ENCODE data around the gene KLHL13. TPM values are rescaled to one million over a fixed set of nuclear protein-coding genes. Genes with fewer than 3 reads are reported as not detected.

The KLHL13 gene
- total RNA-seq, 1 experiment from 2014 or later: 0.82 TPM

- DNase-seq (ENCODE audit: low read depth, low spot score) (no peak), ATAC-seq (no peak)
- Histone ChIP-seq H3K27ac (ENCODE audit: low read length) (no peak overlapping the region), H3K36me3 (ENCODE audit: control insufficient read depth, insufficient read depth, low read length) (no peaks in the 10 kb centered on the region), H3K9me3 (ENCODE audit: control insufficient read depth, insufficient read depth, low read depth, low read length) (no peaks in the 10 kb centered on the region), H3K4me1 (ENCODE audit: control insufficient read depth, insufficient read depth, low read length) (no peaks in the 10 kb centered on the region), H3K27me3 (ENCODE audit: control insufficient read depth, insufficient read depth, low read length) (no peaks in the 10 kb centered on the region), H3K4me3 (ENCODE audit: low read depth in 2 of 2, low read length in 2 of 2) (no peak overlapping the region)
- BruUV-seq (replicated peaks): no TSS peak
- ChIA-PET POLR2A (no interaction called here), CTCF (no interaction called here)
- in situ Hi-C loops (cut with HindIII; ENCODE audit: low pct_unique_long_range_greater_than_20kb, low sequenced_read_pairs) (no loop called here), intact Hi-C loops (cut with micrococcal nuclease; ENCODE audit: unreplicated experiment) (no loop called here)
- TF ChIP-seq REST (IDR thresholded peaks at IDR 0.05; ENCODE audit: insufficient read depth in 1 of 2, low read depth in 2 of 2, low read length in 1 of 2) (no peak), POLR2AphosphoS5 (IDR thresholded peaks at IDR 0.05; ENCODE audit: low read depth, low read length) (no peak), SIN3A (IDR thresholded peaks at IDR 0.05; ENCODE audit: borderline replicate concordance, insufficient read depth, low read depth, low read length) (no peak), TCF7L2 (IDR thresholded peaks at IDR 0.05; ENCODE audit: low read depth, low read length) (no peak), CTCF (IDR thresholded peaks at IDR 0.05) (no peak)
These were observed 42.4 kb downstream of the KLHL13 start for GRCh38 chrX:118074196-118074595.

GRCh38 chrX:118066867-118067515 is 49.6 kb downstream of the KLHL13 start:
- POLR2A ChIA-PET: no interaction called here
- TF ChIP-seq REST (IDR thresholded peaks at IDR 0.05; ENCODE audit: insufficient read depth in 1 of 2, low read depth in 2 of 2, low read length in 1 of 2) (no peak), CTCF (IDR thresholded peaks at IDR 0.05) (no peak), TCF7L2 (IDR thresholded peaks at IDR 0.05; ENCODE audit: low read depth, low read length) (no peak), SIN3A (IDR thresholded peaks at IDR 0.05; ENCODE audit: borderline replicate concordance, insufficient read depth, low read depth, low read length) (no peak), POLR2AphosphoS5 (IDR thresholded peaks at IDR 0.05; ENCODE audit: low read depth, low read length) (no peak)
- ATAC-seq (no peak; the same call in 1 of the 2 replicates), DNase-seq (ENCODE audit: low read depth, low spot score) (no peak)
- Histone ChIP-seq H3K27ac (ENCODE audit: low read length) (no peak overlapping the region), H3K4me1 (ENCODE audit: control insufficient read depth, insufficient read depth, low read length) (no peaks in the 10 kb centered on the region), H3K4me3 (ENCODE audit: low read depth in 2 of 2, low read length in 2 of 2) (no peak overlapping the region), H3K27me3 (ENCODE audit: control insufficient read depth, insufficient read depth, low read length) (no peaks in the 10 kb centered on the region), H3K36me3 (ENCODE audit: control insufficient read depth, insufficient read depth, low read length) (no peaks in the 10 kb centered on the region), H3K9me3 (ENCODE audit: control insufficient read depth, insufficient read depth, low read depth, low read length) (no peaks in the 10 kb centered on the region)
- intact Hi-C loops (cut with micrococcal nuclease; ENCODE audit: unreplicated experiment) (no loop called here), in situ Hi-C loops (cut with HindIII; ENCODE audit: low pct_unique_long_range_greater_than_20kb, low sequenced_read_pairs) (no loop called here)
- no TSS peak for BruUV-seq (replicated peaks)
- CTCF ChIA-PET: no interaction called here
